Measurements from ENCODE around the gene CEP192.
A peak's percentile ranks its signal among the peaks of the same experiment; 100 is the strongest.

- TF ChIP-seq, protein P1, sequence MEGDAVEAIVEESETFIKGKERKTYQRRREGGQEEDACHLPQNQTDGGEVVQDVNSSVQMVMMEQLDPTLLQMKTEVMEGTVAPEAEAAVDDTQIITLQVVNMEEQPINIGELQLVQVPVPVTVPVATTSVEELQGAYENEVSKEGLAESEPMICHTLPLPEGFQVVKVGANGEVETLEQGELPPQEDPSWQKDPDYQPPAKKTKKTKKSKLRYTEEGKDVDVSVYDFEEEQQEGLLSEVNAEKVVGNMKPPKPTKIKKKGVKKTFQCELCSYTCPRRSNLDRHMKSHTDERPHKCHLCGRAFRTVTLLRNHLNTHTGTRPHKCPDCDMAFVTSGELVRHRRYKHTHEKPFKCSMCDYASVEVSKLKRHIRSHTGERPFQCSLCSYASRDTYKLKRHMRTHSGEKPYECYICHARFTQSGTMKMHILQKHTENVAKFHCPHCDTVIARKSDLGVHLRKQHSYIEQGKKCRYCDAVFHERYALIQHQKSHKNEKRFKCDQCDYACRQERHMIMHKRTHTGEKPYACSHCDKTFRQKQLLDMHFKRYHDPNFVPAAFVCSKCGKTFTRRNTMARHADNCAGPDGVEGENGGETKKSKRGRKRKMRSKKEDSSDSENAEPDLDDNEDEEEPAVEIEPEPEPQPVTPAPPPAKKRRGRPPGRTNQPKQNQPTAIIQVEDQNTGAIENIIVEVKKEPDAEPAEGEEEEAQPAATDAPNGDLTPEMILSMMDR (optimal IDR thresholded peaks at IDR 0.05 in 1 of 3, IDR thresholded peaks at IDR 0.05 in 1 of 3, conservative IDR thresholded peaks at IDR 0.05 in 1 of 3; ENCODE audit: extremely low read depth in 1 of 3, insufficient read depth in 2 of 3, low read length in 3 of 3): peak in 1 of 3 experiments; percentile 17
- TF ChIP-seq EZH2 (IDR thresholded peaks at IDR 0.05; ENCODE audit: low read length): no peak
Observed at GRCh38 chr18:12946549-12947284, 44.4 kb upstream of the CEP192 start.

Data from keratinocyte (primary cell).